ENCODE measurements around the gene NTHL1. TPM values are rescaled to one million over a fixed set of nuclear protein-coding genes. Genes with fewer than 3 reads are reported as not detected.

NTHL1 gene
- polyA plus RNA-seq, 4 donors, result 13.0 to 27.6 (median 18.5) TPM

- Histone ChIP-seq H3K27me3 (ENCODE audit: control insufficient read depth in 3 of 3, insufficient read depth in 3 of 3, low read length in 3 of 3) (no peaks in the 10 kb centered on the region), H3K36me3 (ENCODE audit: control insufficient read depth in 3 of 3, insufficient read depth in 2 of 3, low read depth in 1 of 3, low read length in 3 of 3) (peaks cover 13 to 91% (median 13%) of the 10 kb centered on the region in 3 donors), H3K4me3 (ENCODE audit: low read depth in 1 of 3, low read length in 3 of 3) (no peak overlapping the region), H3K4me1 (ENCODE audit: control insufficient read depth in 3 of 3, insufficient read depth in 2 of 3, low read depth in 1 of 3, low read length in 2 of 3) (no peaks in the 10 kb centered on the region), H3K9me3 (ENCODE audit: control insufficient read depth in 2 of 2, insufficient read depth in 1 of 2, low read depth in 1 of 2, low read length in 1 of 2) (no peaks in the 10 kb centered on the region), H3K27ac (ENCODE audit: low read depth in 1 of 3, low read length in 2 of 3) (no peak overlapping the region)
- DNase-seq (no peak), FAIRE-seq (no peak)
- 95 to 97% (median 95%) methylated on average over 21 to 28 of the region's 28 CpGs for WGBS, 3 donors
Observed at GRCh38 chr16:2062801-2063200, 15.2 kb upstream of the NTHL1 start.

GRCh38 chr16:2061526-2061925 lies 13.9 kb upstream of the NTHL1 start:
- FAIRE-seq, result no peak
- no peaks in the 10 kb centered on the region for H3K4me1 ChIP-seq (ENCODE audit: control insufficient read depth in 3 of 3, insufficient read depth in 2 of 3, low read depth in 1 of 3, low read length in 2 of 3)
- H3K27ac ChIP-seq (ENCODE audit: low read depth in 1 of 3, low read length in 2 of 3), result no peak overlapping the region
- WGBS, 3 donors, result 93% methylated on average over 12 to 13 of the region's 13 CpGs
- H3K4me3 ChIP-seq (ENCODE audit: low read depth in 1 of 3, low read length in 3 of 3), result no peak overlapping the region
- H3K9me3 ChIP-seq (ENCODE audit: control insufficient read depth in 2 of 2, insufficient read depth in 1 of 2, low read depth in 1 of 2, low read length in 1 of 2), result no peaks in the 10 kb centered on the region
- no peak for DNase-seq
- peaks cover 12 to 91% (median 13%) of the 10 kb centered on the region in 3 donors for H3K36me3 ChIP-seq (ENCODE audit: control insufficient read depth in 3 of 3, insufficient read depth in 2 of 3, low read depth in 1 of 3, low read length in 3 of 3)
- H3K27me3 ChIP-seq (ENCODE audit: control insufficient read depth in 3 of 3, insufficient read depth in 3 of 3, low read length in 3 of 3), result no peaks in the 10 kb centered on the region

- no peaks in the 10 kb centered on the region for H3K4me1 ChIP-seq (ENCODE audit: control insufficient read depth in 3 of 3, insufficient read depth in 2 of 3, low read depth in 1 of 3, low read length in 2 of 3)
- no peak overlapping the region for H3K4me3 ChIP-seq (ENCODE audit: low read depth in 1 of 3, low read length in 3 of 3)
- DNase-seq (no peak), FAIRE-seq (no peak)
- no peak overlapping the region for H3K27ac ChIP-seq (ENCODE audit: low read depth in 1 of 3, low read length in 2 of 3)
- WGBS, 3 donors, result 96% methylated on average over 18 of the region's 18 CpGs
- peaks cover 9 to 91% (median 13%) of the 10 kb centered on the region in 3 donors for H3K36me3 ChIP-seq (ENCODE audit: control insufficient read depth in 3 of 3, insufficient read depth in 2 of 3, low read depth in 1 of 3, low read length in 3 of 3)
- H3K9me3 ChIP-seq (ENCODE audit: control insufficient read depth in 2 of 2, insufficient read depth in 1 of 2, low read depth in 1 of 2, low read length in 1 of 2), result no peaks in the 10 kb centered on the region
- no peaks in the 10 kb centered on the region for H3K27me3 ChIP-seq (ENCODE audit: control insufficient read depth in 3 of 3, insufficient read depth in 3 of 3, low read length in 3 of 3)
Observed at GRCh38 chr16:2061023-2061422, 13.4 kb upstream of the NTHL1 start.

GRCh38 chr16:2060346-2060745 lies 12.7 kb upstream of the NTHL1 start:
- Histone ChIP-seq H3K36me3 (ENCODE audit: control insufficient read depth in 3 of 3, insufficient read depth in 2 of 3, low read depth in 1 of 3, low read length in 3 of 3) (peaks cover 5 to 87% (median 9%) of the 10 kb centered on the region in 3 donors), H3K27ac (ENCODE audit: low read depth in 1 of 3, low read length in 2 of 3) (no peak overlapping the region), H3K27me3 (ENCODE audit: control insufficient read depth in 3 of 3, insufficient read depth in 3 of 3, low read length in 3 of 3) (no peaks in the 10 kb centered on the region), H3K4me3 (ENCODE audit: low read depth in 1 of 3, low read length in 3 of 3) (no peak overlapping the region), H3K9me3 (ENCODE audit: control insufficient read depth in 2 of 2, insufficient read depth in 1 of 2, low read depth in 1 of 2, low read length in 1 of 2) (no peaks in the 10 kb centered on the region), H3K4me1 (ENCODE audit: control insufficient read depth in 3 of 3, insufficient read depth in 2 of 3, low read depth in 1 of 3, low read length in 2 of 3) (no peaks in the 10 kb centered on the region)
- DNase-seq (no peak), FAIRE-seq (no peak)
- 86 to 92% (median 88%) methylated on average over 17 of the region's 17 CpGs for WGBS, 3 donors

- Histone ChIP-seq H3K4me1 (ENCODE audit: control insufficient read depth in 3 of 3, insufficient read depth in 2 of 3, low read depth in 1 of 3, low read length in 2 of 3) (no peaks in the 10 kb centered on the region), H3K27me3 (ENCODE audit: control insufficient read depth in 3 of 3, insufficient read depth in 3 of 3, low read length in 3 of 3) (no peaks in the 10 kb centered on the region), H3K27ac (ENCODE audit: low read depth in 1 of 3, low read length in 2 of 3) (no peak overlapping the region), H3K36me3 (ENCODE audit: control insufficient read depth in 3 of 3, insufficient read depth in 2 of 3, low read depth in 1 of 3, low read length in 3 of 3) (peaks cover 3 to 91% (median 12%) of the 10 kb centered on the region in 3 donors), H3K4me3 (ENCODE audit: low read depth in 1 of 3, low read length in 3 of 3) (no peak overlapping the region), H3K9me3 (ENCODE audit: control insufficient read depth in 2 of 2, insufficient read depth in 1 of 2, low read depth in 1 of 2, low read length in 1 of 2) (no peaks in the 10 kb centered on the region)
- FAIRE-seq (no peak), DNase-seq (no peak)
- 95 to 98% (median 97%) methylated on average over 10 of the region's 10 CpGs for WGBS, 3 donors
Observed at GRCh38 chr16:2058872-2059271, 11.2 kb upstream of the NTHL1 start.

GRCh38 chr16:2058420-2058819 lies 10.8 kb upstream of the NTHL1 start:
- 87 to 91% (median 91%) methylated on average over 13 of the region's 13 CpGs for WGBS, 3 donors
- Histone ChIP-seq H3K4me1 (ENCODE audit: control insufficient read depth in 3 of 3, insufficient read depth in 2 of 3, low read depth in 1 of 3, low read length in 2 of 3) (no peaks in the 10 kb centered on the region), H3K9me3 (ENCODE audit: control insufficient read depth in 2 of 2, insufficient read depth in 1 of 2, low read depth in 1 of 2, low read length in 1 of 2) (no peaks in the 10 kb centered on the region), H3K4me3 (ENCODE audit: low read depth in 1 of 3, low read length in 3 of 3) (no peak overlapping the region), H3K27ac (ENCODE audit: low read depth in 1 of 3, low read length in 2 of 3) (no peak overlapping the region), H3K36me3 (ENCODE audit: control insufficient read depth in 3 of 3, insufficient read depth in 2 of 3, low read depth in 1 of 3, low read length in 3 of 3) (peaks cover 3 to 91% (median 15%) of the 10 kb centered on the region in 3 donors), H3K27me3 (ENCODE audit: control insufficient read depth in 3 of 3, insufficient read depth in 3 of 3, low read length in 3 of 3) (no peaks in the 10 kb centered on the region)
- DNase-seq (no peak), FAIRE-seq (no peak)

- peaks cover 3 to 91% (median 17%) of the 10 kb centered on the region in 3 donors for H3K36me3 ChIP-seq (ENCODE audit: control insufficient read depth in 3 of 3, insufficient read depth in 2 of 3, low read depth in 1 of 3, low read length in 3 of 3)
- H3K27ac ChIP-seq (ENCODE audit: low read depth in 1 of 3, low read length in 2 of 3), result no peak overlapping the region
- 91 to 95% (median 95%) methylated on average over 9 to 10 of the region's 10 CpGs for WGBS, 3 donors
- H3K27me3 ChIP-seq (ENCODE audit: control insufficient read depth in 3 of 3, insufficient read depth in 3 of 3, low read length in 3 of 3), result no peaks in the 10 kb centered on the region
- H3K9me3 ChIP-seq (ENCODE audit: control insufficient read depth in 2 of 2, insufficient read depth in 1 of 2, low read depth in 1 of 2, low read length in 1 of 2), result no peaks in the 10 kb centered on the region
- DNase-seq (no peak), FAIRE-seq (no peak)
- H3K4me3 ChIP-seq (ENCODE audit: low read depth in 1 of 3, low read length in 3 of 3), result no peak overlapping the region
- no peaks in the 10 kb centered on the region for H3K4me1 ChIP-seq (ENCODE audit: control insufficient read depth in 3 of 3, insufficient read depth in 2 of 3, low read depth in 1 of 3, low read length in 2 of 3)
Observed at GRCh38 chr16:2057438-2057837, 9.8 kb upstream of the NTHL1 start.

- Histone ChIP-seq H3K4me1 (ENCODE audit: control insufficient read depth in 3 of 3, insufficient read depth in 2 of 3, low read depth in 1 of 3, low read length in 2 of 3) (no peaks in the 10 kb centered on the region), H3K27me3 (ENCODE audit: control insufficient read depth in 3 of 3, insufficient read depth in 3 of 3, low read length in 3 of 3) (no peaks in the 10 kb centered on the region), H3K9me3 (ENCODE audit: control insufficient read depth in 2 of 2, insufficient read depth in 1 of 2, low read depth in 1 of 2, low read length in 1 of 2) (no peaks in the 10 kb centered on the region), H3K4me3 (ENCODE audit: low read depth in 1 of 3, low read length in 3 of 3) (no peak overlapping the region), H3K27ac (ENCODE audit: low read depth in 1 of 3, low read length in 2 of 3) (no peak overlapping the region), H3K36me3 (ENCODE audit: control insufficient read depth in 3 of 3, insufficient read depth in 2 of 3, low read depth in 1 of 3, low read length in 3 of 3) (peaks cover 3 to 91% (median 15%) of the 10 kb centered on the region in 3 donors)
- FAIRE-seq, result no peak
- 90 to 96% (median 92%) methylated on average over 15 to 19 of the region's 19 CpGs for whole genome bisulfite sequencing, 3 donors
- DNase-seq, result no peak
Observed at GRCh38 chr16:2056681-2057407, 9.2 kb upstream of the NTHL1 start.

- Histone ChIP-seq H3K27ac (ENCODE audit: low read depth in 1 of 3, low read length in 2 of 3) (no peak overlapping the region), H3K4me3 (ENCODE audit: low read depth in 1 of 3, low read length in 3 of 3) (no peak overlapping the region), H3K9me3 (ENCODE audit: control insufficient read depth in 2 of 2, insufficient read depth in 1 of 2, low read depth in 1 of 2, low read length in 1 of 2) (no peaks in the 10 kb centered on the region), H3K36me3 (ENCODE audit: control insufficient read depth in 3 of 3, insufficient read depth in 2 of 3, low read depth in 1 of 3, low read length in 3 of 3) (peaks cover 3 to 91% (median 13%) of the 10 kb centered on the region in 3 donors), H3K4me1 (ENCODE audit: control insufficient read depth in 3 of 3, insufficient read depth in 2 of 3, low read depth in 1 of 3, low read length in 2 of 3) (no peaks in the 10 kb centered on the region), H3K27me3 (ENCODE audit: control insufficient read depth in 3 of 3, insufficient read depth in 3 of 3, low read length in 3 of 3) (no peaks in the 10 kb centered on the region)
- DNase-seq, result no peak
- FAIRE-seq, result no peak
- WGBS, 3 donors, result 75 to 96% (median 93%) methylated on average over 15 of the region's 15 CpGs
Observed at GRCh38 chr16:2056077-2056476, 8.4 kb upstream of the NTHL1 start.

Data from small intestine (tissue), 7 donors.